G401 (cell line): ENCODE measurements around the gene NAPB. TPM values are rescaled to one million over a fixed set of nuclear protein-coding genes. Genes with fewer than 3 reads are reported as not detected.
"Not testable (repeated sequence)": the region's sequence is repeated elsewhere in the genome, so short reads cannot be mapped to it uniquely, and the experiment has no call there.

Experiments
- DNase-seq: peaks from one replicate; pipeline ENCODE4 v3.0.0-alpha.2; 2015; ENCODE audit warnings: low spot score
- in situ Hi-C: cut with HindIII; loops from 2 replicates; pipeline ENCODE4 v1.10.0; 2016; ENCODE audit warnings: low sequenced_read_pairs, mixed read lengths
- total RNA-seq: library from RNA; depleted of rRNA; stranded (reverse); fragments of >200 nt; shearing (Covaris generic); gene quantifications from 2 replicates; pipeline ENCODE4 v1.2.3, GENCODE V29; 2014

NAPB gene
- total RNA-seq, 1 experiment from 2014 or later, result 3.7 TPM

DNA sequence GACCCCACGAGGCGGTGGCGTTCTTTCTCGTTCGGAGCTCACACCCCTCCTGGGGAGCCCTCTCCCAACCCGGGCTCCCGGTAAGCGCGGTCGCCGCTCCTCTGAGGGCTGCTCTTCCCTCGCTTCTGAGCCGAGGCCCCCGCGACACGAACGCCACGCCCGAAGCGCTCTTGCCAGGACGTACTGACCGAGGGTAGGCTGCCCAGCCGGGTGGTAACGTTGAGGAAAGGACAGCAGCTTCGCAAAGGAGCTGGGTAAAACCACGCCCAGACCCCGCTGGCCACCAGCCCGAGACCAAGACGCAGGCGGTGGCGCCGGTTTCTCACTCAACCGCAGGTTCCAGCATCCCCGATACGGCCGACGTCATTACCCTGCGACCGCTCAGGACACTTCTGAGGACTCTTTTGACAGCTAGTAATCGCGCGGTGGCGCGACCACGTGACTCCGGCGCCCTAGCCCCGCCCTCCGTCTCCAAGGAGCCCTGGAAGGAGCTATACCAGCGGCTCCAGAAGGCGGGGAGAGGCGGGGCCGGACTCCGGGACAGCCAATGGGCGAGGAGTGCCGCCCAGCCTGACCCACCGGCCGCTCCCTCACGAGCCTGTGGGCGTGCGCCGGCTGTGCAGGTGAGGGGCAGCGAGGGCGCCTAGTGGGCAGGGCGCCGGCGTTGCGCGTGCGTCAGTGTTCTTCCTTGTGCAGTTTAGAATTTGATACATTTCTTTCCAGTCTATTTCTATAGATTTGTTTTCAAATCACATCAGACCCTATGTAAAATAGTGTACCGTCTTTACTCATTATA lies 63.3 kb downstream of the NAPB start:
- peak; percentile 100 for DNase-seq
- in situ Hi-C loops, result no loop called here

DNA sequence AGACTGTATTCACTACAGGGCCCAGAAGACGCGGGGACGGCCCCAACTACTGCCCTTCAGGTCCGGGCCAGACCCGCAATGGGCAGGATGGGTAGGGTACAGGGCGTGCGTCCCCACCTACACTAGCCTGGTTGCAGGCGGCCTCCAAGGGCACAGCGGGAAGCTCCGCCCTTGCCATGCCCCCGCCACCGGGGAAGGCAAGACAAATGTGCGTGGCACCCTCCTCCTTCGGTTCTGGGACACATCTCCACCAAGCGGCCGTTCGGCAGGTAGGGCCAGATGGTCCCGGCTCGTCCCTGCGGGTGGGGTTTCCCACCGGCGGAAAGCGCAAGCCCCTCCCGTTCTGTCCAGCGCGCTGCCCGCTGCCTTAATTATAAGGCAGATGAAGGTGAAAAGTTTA lies 65.1 kb downstream of the NAPB start:
- no peak for DNase-seq
- in situ Hi-C loops, result no loop called here

DNA sequence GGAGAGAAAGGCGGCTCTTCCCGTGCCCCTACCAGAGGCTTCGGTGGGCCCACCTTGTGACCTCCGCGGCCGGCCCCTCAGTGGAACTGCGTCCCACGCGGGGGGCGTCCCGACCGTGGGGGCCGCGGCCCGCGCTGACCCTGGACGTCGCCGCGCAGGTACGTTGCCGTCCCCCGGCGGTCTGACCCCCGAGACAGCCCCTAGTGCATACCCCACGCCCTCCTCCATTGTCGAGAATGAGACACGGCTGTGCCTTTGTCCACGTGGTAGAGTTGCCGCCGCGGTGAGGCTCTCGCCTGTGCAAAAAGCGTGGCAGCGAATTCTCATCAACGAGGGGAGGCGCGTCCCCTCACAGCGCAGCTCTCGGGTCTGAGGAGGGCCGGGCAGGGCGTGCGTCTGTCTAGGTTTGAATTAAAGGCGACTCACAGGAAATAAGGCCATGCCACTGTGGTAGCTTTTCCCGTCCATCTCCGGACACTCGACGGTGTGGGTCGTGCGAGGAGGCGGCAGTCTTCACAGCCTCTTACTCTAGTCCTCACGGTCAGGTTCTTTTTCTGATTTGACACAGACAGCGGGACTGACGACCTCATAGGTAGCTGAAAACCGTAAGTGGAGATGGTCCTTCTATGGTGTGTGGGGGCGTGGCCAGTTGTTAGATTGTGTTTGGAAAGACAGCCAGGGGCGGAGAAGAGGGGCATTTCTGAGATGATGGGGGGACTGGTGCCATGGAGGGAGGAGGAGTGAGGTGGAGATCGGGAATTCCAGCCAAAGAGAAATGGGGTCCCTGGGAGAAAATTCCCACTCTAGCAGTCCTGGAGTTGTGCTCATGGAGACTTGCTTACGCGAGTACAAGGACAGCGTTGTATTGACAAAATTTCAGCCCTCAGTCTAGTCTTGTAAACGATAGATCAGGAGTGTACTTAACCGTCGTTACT lies 70.1 kb downstream of the NAPB start:
- peak; percentile 37 for DNase-seq
- in situ Hi-C loops, result no loop called here

DNA sequence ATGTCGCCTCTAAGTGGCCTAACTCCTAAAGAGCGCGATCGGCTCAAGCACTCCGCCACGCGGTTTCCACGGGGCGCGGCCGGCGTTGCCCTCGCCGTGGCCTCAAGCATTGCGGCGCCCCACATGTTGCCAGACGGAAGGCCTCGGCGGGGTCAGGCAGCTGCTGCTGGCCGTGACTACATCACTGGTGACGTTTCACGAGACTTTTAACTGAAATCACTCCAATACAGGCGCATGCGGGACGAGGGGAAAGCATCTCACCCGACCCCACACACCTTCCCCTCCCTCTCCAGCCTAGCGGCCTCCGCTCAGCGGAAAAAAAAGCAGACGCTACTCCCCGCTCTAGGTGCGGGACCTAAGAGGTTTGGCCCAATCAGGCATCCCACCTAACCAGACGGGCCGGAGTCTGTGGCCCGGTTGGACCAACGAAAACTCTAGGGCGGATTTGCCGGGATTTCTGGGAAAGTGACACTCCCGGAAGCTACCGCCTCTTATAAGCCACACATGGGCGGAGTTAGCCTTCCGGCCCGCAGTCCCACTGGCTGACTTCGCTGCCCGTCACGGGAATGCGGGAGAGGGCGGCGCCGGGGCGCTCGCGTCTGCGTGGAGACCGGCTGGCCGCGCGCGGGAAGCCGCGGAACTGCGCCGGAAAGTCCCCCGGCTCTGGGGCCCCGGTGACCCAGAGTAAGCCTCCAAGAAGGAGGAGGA lies 70.9 kb downstream of the NAPB start, which contains the start of gene NXT1:
TSS of gene NXT1 (plus strand) at position 596 of the 708 bp plus-strand sequence. CDS start 3,251 bp downstream, outside the sequence.
- in situ Hi-C loops, result no loop called here
- DNase-seq, result peak; percentile 100

DNA sequence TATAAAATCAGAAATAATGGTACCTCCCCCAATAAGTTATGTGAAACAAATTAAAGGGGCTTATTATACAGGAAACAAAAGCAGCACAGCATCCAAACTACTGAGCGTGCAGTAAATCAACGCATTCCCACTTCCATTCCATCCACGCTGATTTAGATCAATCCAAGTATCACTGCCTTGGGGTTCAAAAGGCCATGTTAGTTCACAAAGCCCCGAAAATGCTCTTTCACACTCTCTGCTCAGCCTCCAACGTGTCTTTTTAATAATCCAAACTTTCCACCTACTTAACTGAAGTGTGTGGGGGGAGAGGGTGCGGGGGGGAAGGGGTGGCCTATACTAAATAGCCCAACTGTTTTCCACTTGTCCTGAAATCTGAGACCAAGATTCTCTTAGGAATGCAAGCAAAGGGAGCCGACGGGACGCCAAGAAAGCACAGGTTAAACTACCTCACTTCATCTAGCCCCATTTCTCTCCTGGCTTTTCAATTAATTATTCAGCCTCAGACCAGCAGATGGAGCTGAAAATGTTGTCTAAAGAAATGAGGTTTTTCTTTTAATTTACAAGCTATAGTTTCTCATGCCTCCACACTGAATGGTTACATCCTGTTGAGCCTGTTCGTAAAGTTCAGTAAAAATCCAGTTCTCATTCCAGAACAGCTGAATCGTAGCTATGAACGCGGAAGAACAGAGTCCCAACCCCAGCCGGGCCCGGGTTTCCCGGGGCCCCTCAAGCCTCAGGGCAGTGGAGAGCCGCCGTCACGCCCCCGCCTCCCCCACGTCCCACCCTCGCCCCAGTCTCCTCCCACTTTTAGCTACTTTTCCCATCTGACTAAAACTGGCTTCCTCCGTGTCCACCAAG lies 71.7 kb downstream of the NAPB start:
- peak; percentile 75 for DNase-seq
- in situ Hi-C loops, result no loop called here

DNA sequence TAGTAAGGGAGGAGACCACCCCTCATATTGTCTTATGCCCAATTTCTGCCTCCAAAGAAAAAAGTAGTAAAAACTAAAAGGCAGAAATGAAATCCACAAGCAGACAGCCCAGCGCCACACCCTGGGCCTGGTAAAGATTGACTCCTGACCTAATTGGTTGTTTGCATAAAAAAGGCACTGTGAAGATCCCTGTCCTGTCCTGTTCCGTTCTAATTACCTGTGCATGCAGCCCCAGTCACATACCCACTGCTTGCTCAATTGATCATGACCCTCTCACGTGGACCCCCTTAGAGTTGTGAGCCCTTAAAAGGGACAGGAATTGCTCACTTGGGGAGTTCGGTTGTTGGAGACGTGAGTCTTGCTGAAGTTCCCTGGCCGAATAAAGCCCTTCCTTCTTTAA lies 72.8 kb downstream of the NAPB start:
- DNase-seq, in situ Hi-C loops: not testable (repeated sequence)

DNA sequence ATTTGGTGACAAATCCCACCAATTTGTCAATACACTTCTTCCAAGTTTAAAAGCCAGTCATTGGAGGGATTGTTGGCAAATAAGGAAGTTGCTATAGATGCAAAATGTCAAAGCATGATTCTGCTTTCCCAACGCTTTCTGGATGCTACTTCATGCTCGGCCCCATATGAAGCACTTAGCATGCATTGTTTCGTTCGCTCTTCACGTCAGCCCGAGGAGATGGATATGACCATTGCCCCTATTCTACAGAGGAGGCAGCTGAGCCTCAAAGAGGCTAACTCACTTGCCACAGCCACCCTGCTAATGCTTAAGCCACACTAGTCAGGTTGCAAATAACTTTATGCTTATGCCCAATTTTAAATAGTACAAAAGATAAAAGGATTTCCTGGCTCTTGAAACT lies 73.5 kb downstream of the NAPB start:
- no peak for DNase-seq
- in situ Hi-C loops, result no loop called here

DNA sequence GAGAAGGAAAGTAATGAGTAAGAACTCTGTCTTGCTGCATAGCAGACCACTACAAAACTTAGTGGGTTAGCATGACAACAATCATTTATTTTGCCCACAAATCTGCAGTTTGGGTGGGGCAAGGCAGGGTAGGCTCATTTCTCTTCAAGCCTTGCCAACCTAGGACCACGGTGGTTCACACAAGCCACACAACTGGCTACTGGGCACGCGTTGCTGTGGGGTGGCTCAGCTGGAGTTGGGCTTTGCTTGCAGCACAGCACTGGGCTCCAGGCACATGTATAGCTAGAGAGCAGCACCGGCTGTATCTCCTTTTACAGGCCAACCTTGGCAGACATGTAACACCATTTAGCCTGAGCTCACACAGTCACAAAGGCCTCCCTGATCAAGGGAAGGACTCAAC lies 75.3 kb downstream of the NAPB start:
- in situ Hi-C loops, result no loop called here
- no peak for DNase-seq

DNA sequence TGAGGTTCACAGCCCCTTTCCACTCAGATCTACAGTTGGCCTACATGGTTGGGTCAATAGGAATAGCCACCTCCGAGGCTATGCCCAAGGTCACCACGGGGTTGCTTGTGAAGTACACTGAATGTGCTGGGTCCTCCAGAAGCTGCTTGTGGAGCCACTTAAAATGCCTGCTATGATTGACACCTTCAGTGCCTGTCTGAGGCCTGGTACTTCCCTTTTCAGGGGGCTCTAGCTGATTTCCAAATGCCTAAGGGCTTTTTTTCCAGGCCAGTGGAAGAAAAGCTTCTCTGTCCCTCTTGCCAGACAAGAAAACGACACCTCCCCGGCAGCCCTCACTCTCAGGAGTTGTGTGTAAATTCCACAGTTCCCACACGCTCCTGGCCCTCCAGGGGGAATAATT lies 77.0 kb downstream of the NAPB start:
- in situ Hi-C loops, result no loop called here
- no peak for DNase-seq

DNA sequence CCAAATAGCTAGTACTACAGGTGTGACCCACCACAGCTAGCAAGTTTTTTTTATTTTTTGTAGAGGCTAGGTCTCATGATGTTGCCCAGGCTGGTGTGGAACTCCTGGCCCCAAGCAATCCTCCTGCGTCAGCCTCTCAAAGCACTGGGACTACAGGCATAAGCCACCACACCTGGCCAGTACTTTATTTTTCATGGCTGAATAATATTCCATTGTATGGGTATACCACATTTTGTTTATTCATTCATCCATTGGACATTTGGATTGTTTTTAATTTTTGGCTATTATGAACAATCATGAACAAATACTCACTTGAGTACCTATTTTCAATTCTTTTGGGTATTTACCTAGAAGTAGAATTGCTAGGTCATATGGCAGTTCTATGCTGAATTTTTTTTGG lies 77.7 kb downstream of the NAPB start:
- DNase-seq, result no peak
- in situ Hi-C loops, result no loop called here

DNA sequence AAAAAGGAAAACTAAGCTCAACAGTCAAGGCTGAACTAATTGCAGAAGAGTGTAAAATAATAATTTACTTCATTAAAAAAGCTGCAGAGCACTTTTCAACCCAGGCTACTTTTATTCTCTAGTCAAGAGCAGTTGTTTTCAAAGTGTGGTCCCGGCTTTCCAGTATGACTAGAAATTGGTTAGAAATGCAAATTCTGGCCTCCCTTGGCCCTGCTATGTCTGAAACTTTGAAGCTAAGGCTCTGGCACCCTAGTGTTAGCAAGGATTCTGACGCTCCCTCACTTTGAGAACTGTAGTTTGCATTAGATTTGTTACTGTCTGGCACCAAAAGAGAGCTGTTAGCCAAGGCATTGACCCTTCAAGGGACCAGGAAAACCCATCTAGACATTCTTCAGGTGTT lies 80.2 kb downstream of the NAPB start:
- DNase-seq, result no peak
- in situ Hi-C loops, result no loop called here

DNA sequence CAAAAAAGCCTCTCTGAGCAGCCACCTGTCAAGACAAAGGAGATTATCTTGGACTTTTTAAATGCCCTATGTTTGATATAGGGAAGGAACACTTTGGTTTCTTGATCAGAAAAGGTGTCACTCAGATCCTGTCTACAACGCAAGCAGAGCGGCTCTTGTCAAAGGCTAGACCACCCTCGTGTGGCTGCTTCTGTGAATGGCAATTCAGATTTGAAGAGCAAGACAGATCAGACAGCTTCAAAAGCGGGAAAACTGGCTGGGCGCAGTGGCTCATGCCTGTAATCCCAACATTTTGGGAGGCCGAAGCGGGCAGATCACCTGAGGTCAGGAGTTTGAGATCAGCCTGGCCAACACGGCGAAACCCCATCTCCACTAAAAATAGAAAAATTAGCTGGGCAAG lies 80.8 kb downstream of the NAPB start:
- DNase-seq, result peak; percentile 88
- in situ Hi-C loops, result no loop called here

DNA sequence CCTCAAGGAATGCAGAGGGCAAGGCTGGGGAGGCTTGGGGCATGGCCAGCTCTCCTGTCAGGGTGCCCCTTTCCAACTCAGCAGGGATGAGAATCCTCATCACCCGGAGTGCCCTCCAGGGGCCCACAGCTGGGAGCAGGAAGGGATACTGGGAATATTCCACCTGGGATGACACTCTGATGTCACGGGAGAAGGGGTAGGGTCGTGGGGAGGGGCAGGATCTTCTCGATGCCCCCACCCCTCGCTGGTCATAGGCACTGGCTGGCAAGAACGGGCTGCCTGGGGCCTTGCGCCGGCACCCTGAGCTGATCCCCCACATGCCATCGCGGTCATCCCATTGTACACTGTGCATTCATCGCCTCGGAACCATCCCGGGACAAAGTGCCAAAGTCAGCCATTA lies 81.3 kb downstream of the NAPB start:
- in situ Hi-C loops, result no loop called here

DNA sequence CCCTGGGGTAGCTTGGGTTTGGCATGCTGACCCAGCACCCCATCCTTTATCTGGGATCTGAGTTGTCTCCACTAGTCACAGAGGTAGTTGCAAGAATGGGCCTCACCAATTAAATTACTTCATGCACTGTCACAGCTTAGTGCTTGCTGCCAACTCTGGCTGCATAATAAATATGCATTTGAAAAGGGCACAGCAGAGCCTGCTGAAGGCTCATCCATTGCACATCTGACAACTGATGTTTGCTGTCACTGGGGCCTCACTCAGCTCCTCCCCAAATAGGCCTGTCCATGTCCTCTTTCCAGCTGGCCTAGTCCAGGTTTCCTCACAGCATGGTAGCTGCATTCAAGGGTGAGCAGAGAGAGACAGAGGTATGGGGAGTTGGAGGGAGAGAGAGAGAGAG lies 84.0 kb downstream of the NAPB start:
- peak; percentile 44 for DNase-seq
- in situ Hi-C loops, result no loop called here

More for the DNA sequence above, 81.3 kb downstream of the NAPB start:
- no peak for DNase-seq

DNA sequence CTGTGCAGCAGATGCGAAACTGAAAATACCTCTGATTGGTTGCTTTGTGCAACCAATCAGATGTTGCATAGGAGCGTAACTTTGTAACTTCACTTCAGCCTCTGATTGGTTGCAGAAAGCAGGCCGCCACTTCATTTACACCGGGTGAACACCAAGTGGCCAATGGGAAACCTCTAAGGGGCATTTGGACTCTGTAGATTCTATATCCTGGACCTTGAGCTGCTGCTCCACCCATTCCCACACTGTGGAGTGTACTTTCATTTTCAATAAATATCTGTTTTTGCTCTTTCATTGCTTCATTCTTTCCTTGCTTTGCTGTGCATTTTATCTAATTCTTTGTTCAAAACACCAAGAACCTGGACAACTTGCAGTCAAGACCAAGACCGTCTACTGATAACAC lies 84.8 kb downstream of the NAPB start:
- in situ Hi-C loops, result no loop called here
- no peak for DNase-seq

DNA sequence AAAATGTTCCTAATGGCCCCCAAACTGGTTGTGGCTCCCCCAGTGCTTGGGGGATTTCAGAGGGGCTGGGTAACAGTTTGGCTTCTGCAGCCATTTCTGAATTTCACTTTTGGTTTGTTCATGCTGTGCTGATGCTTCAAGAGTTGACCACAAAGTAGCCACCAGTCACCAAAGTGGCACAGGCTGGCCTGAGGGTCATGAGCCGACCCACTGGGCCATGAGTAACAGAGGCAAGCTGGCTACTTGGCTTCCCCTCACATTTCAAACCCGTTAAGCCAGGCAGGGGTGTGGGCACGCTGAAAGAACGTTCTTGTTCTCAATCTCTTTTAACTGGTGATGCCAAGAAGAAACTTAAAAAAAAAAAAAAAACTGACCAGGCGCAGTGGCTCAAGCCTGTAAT lies 85.8 kb downstream of the NAPB start:
- no peak for DNase-seq
- in situ Hi-C loops, result no loop called here

DNA sequence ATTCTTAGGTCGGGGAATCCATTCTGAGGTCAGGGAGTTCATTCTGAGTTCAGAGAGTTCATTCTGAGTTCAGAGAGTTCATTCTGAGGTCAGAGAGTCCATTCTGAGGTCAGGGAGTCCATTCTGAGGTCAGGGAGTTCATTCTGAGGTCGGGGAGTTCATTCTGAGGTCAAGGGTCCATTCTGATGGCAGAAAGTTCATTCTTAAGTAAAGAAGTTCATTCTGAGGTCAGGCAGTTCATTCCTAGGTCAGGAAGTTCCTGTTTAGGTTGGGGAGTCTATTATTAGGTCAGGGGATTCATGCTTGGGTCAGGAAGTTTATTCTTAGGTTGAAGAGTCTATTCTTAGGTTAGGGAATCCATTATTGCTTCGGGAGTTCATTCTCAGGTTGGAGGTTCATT lies 87.2 kb downstream of the NAPB start:
- DNase-seq, result no peak
- in situ Hi-C loops, result no loop called here

DNA sequence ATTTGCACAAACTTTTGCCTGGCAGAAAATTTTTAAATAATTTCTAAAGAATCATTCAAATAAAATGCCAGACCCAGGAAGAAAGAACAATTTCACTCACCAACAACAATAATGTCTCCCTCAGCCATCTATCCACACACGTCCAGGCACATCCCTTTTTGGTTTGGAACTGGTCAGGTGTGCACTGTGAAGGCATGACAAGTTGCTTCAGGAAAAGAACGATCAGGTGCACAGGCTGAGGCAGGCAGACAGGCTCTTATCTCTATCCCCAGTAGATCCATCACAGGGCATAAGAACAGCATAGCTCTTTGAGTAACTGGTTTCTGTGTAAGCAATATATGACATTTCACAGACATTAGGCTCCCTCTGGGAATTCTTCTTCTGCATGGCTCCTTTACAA lies 88.8 kb downstream of the NAPB start:
- in situ Hi-C loops, result no loop called here

More for the DNA sequence above, 88.8 kb downstream of the NAPB start:
- no peak for DNase-seq
